ENCODE data around the gene CLIP3.
"Not testable (repeated sequence)": the region's sequence is repeated elsewhere in the genome, so short reads cannot be mapped to it uniquely, and the experiment has no call there.

CLIP3 gene

GRCh38 chr19:36032251-36033104, at the start of gene CLIP3:
CLIP3 (minus strand) TSS chr19:36032873; CDS start chr19:36032357, 516 bp downstream.
- peak; percentile 54 for DNase-seq

- no peak for DNase-seq
Measured at GRCh38 chr19:36081894-36082293, 49.2 kb upstream of the CLIP3 start.

GRCh38 chr19:36081385-36081784, 48.7 kb upstream of the CLIP3 start:
- DNase-seq, result no peak

DNA sequence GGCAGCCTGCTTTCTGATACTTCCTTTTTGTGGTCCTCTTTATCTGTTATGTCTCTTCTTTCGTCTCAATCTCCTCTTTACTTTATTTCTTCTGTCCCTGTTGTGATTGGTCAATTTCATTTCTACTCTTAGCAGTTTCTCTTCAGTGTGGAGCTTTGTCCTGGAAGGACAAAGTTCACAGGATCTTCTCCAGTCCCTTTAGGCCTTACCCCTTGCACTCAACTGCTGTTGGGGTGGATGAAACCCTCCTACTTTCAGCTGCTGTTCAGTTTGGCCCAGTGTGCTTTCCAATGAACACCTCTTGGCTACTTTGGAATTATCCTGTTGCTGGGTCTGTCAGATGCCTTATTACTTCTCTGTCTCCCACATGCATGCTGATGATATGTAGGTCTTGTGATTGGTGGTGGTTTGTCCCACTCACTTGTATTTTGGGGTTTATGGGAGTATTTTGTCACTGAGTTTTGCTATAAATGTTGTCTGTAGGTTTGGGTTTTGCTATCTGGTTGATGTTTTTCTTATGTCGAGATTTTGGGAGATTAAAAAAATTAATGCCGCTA, 46.8 kb upstream of the CLIP3 start:
- no peak for DNase-seq

DNA sequence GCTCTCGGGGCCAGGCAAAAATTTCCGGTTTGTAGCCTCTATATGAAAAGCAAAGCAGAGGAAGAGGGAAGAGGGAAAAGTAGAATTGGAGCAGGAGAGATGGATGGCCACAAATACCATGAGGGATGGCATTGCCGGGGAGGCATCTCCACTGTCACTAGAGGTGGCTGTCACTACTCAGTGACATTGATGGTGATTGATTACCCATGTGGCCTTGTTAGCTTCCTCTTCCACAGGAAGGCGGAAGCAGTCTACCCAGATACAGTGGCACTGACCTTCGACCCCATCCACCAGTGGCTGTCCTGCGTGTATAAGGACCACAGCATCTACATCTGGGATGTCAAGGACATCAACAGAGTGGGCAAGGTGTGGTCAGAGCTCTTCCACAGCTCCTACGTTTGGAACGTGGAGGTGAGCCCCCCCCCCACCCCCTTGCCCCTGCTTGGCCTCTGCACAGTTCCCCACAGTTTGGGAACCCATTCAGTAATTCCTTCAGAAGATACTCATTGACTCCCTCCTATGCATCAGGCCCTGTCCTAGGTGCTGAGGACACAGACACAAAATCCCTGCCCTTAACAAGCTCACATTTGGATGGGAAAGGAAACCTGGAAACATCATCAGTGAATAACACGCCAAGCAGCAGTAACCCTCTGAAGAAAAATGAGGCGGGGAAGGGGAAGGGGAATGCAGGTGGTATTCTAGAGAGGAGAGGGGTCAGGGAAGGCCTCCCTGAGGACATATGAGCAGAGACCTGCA, 40.6 kb upstream of the CLIP3 start:
- no peak for DNase-seq

DNA sequence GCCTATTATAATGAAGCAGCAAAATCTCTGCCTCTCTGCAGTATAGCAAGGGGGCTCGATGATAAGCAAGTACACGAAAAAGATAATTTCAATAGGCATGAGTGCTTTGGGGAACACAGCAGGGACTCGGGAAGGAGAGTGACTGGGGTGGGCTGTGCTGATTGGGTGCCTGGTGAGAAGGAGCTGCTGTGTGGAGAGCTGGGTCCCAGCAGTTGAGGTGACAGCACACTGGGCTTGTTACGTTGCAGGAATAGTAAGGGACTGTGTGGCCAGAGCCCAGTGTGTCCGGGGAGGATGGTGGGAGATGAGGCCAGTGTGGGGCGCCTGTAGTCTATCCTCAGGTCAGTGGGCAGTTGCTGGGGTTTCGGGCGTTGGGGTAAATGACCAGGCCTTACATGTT, 39.4 kb upstream of the CLIP3 start:
- no peak for DNase-seq

GRCh38 chr19:36068810-36069499, 36.3 kb upstream of the CLIP3 start:
- not testable (repeated sequence) for DNase-seq

DNA sequence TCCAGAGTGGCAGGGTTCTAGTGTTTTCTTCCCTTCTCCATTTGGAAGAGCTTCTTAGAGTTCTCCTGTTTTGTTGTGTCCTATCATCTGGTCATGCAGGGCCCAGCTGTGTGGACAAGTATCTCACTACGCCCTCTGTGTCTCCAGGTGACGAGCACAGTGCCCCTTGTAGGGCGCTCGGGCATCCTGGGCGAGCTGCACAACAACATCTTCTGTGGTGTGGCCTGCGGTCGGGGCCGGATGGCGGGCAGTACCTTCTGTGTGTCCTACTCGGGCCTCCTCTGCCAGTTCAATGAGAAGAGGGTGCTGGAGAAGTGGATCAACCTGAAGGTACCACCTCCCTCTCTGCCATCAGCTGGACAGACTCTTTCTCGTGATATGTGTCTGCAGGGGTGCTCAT, 35.0 kb upstream of the CLIP3 start:
- no peak for DNase-seq

GRCh38 chr19:36064826-36065225, 32.2 kb upstream of the CLIP3 start:
- DNase-seq, result no peak

- no peak for DNase-seq
Measured at GRCh38 chr19:36061367-36061766, 28.7 kb upstream of the CLIP3 start.

- DNase-seq, result peak; percentile 4
Measured at GRCh38 chr19:36060430-36060829, 27.8 kb upstream of the CLIP3 start.

- DNase-seq, result no peak
Measured at GRCh38 chr19:36059180-36059910, 26.7 kb upstream of the CLIP3 start.

- no peak for DNase-seq
Measured at GRCh38 chr19:36058481-36059179, 26.0 kb upstream of the CLIP3 start.

- DNase-seq, result peak; percentile 96
Measured at GRCh38 chr19:36054733-36055686, 22.3 kb upstream of the CLIP3 start, which contains the start of gene WDR62. WDR62 (plus strand) TSS chr19:36054897; CDS start chr19:36054972, 75 bp downstream.

DNA sequence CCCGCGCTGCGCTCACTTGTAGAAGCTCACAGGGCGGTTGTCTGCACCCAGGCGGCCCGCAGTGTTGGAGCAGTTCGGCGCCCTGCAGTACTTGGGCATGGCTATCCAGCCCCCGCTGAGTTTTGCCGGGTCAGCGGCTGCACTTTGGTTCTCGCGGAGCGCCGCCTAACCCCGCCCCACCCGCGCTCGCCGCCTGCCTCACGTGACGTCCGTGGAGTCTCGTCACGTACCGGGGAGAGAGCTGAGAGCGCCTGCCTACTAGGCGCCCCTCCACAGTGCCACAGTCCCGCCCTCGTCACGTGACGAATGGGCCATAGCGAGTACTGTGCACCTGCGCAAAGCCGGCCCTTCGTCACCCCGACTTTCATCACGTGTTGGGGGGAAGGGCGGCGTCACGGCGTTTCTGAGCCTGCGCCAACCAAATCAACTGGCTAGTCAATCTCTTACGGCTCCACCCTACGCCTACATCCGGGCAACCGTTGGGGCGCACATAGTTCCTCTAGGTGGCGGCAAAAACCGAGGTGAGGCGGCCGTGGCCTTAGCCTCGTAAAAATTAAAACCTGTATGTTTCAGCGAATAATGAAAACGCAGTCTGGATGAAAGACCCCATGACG, 21.6 kb upstream of the CLIP3 start, which contains the start of gene THAP8:
Gene THAP8, minus strand, starts transcription at position 167 of the 614 bp plus-strand sequence. Its CDS starts 68 bp downstream, at position 99.
- DNase-seq, result peak; percentile 99

DNA sequence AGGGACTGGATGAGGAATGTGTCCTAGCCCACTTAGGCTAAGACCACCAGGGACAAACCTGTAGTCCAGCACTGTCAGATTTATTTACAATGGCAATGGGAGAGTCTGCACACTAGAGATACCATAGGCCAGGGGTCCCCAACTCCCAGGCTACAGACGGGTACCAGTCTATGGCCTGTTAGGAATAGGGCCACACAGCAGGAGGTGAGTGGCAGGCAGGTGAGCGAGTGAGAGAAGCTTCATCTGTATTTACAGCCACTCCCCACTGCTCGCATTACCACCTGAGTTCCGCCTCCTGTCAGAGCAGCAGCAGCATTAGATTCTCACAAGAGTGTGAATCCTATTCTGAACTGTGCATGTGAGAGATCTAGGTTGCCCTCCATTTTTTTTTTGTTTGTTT, 19.0 kb upstream of the CLIP3 start:
- peak; percentile 9 for DNase-seq

GRCh38 chr19:36051236-36051635, 18.6 kb upstream of the CLIP3 start:
- peak; percentile 23 for DNase-seq

GRCh38 chr19:36049080-36049698, 16.5 kb upstream of the CLIP3 start:
- peak; percentile 75 for DNase-seq

DNA sequence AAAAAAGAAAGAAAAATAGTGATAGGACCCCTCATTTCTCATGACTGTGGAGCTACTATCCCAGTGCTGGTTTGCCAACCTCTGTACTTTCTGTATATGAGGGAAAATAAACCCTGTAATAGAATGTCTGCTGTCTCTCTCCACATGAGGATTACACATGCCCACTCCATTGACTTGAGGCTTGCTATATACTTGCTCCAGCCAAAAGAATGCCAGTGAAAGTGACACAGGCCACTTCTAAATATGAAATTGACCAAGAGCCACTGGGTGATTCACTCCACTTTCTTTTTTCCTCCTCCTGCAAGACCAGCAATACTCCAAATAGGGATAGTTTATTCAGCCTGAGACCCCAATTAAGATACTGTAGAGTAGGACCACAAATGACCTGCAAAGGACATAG, 15.2 kb upstream of the CLIP3 start:
- DNase-seq, result no peak
